Fibroblast of skin of scalp (primary cell): ENCODE results near the gene PCGF3. TPM values are rescaled to one million over a fixed set of nuclear protein-coding genes. Genes with fewer than 3 reads are reported as not detected.

ENCODE experiments used
- DNase-seq: peaks from one replicate; pipeline ENCODE4 v3.0.0-alpha.2; 2013
- polyA plus RNA-seq, 2 experiments: library from polyadenylated mRNA; unstranded; fragments of 120-200 nt; gene quantifications; one replicate each; pipeline ENCODE4 v1.2.1, GENCODE V29; 2013; ENCODE audit not compliant: insufficient read length in 2 of 2

Gene PCGF3, protein sequence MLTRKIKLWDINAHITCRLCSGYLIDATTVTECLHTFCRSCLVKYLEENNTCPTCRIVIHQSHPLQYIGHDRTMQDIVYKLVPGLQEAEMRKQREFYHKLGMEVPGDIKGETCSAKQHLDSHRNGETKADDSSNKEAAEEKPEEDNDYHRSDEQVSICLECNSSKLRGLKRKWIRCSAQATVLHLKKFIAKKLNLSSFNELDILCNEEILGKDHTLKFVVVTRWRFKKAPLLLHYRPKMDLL
- polyA plus RNA-seq (2013, experiment 1 of 2; ENCODE audit: insufficient read length): 38.8 TPM
- 37.1 TPM for polyA plus RNA-seq (2013, experiment 2 of 2; ENCODE audit: insufficient read length)

DNA sequence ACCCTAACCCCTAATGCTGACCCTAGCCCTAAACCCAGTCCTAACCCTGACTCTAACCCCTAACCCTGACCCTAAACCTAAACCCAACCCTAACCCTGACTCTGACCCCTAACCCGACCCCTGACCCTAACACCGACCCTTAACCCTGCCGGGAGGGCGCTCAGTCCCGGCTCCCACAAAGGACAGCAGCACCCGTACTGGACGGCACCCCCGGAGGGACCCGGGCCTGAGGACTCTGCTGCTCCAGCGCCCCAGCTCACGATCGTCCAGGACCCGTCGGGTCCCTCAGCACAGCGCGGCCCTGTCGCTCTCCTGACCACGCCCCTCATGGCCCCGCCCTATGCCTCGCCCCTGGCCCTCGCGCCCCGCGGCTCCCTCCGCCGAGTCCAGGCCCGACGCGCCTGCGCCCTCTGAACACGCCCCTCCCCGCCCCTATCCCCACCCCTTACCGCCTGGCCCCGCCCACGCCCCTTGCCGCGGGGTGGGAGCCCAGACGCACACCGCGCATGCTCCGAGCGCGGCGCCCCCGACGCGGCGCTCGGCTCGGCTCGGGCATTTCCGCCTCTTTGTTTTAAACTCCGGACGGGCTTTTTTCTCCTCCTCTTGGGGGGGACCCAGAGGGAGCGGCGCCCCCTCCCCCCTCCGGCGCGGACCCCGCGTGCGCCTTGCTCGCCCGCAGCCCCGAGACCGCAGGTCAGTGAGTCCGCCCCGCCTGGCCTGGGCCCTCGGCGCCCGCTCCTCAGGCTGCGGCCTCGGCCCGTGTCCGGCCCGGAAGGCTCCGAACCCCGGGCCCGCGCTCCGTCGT lies at the start of gene PCGF3:
Gene PCGF3 (plus strand): TSS at position 555 of the 805 bp plus-strand sequence. CDS start 27,849 bp downstream, outside the sequence.
- DNase-seq: peak; percentile 96

DNA sequence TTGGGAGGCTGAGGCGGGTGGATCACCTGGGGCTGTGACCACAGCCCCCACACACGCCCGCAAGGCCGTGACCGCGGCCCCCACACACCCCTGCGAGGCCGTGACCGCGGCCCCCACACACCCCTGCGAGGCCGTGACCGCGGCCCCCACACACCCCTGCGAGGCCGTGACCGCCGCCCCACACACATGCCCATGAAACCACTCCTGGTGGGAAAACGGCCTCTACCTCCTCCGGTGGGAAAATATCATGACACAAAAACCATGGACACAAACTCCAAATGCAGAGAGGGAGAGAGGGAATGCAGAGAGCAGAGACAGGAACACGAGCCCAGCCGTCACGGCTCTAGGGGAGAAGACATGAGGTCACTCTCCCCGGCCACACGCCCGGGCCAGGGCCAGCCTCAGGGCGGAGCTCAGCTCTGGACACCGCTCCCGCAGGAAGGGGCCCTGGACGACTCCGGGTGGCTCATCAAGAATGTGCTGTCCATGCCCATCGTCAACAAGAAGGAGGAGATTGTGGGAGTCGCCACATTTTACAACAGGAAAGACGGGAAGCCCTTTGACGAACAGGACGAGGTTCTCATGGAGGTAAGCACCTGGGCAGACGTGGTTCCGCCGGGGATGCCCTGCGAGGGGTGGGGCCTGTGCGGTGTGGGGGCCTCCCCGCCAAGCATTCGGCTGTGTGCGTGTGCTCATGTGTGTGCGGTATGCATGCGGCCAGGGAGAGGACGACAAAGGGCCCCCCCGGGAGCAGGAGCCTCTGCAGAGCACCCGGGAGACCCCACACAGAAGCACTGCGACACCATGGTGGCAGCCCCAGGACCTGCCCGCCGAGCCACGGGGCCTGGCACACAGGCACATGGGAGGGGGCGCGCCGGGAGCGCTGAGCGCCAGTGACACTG lies 48.9 kb upstream of the PCGF3 start:
- DNase-seq: no peak

DNA sequence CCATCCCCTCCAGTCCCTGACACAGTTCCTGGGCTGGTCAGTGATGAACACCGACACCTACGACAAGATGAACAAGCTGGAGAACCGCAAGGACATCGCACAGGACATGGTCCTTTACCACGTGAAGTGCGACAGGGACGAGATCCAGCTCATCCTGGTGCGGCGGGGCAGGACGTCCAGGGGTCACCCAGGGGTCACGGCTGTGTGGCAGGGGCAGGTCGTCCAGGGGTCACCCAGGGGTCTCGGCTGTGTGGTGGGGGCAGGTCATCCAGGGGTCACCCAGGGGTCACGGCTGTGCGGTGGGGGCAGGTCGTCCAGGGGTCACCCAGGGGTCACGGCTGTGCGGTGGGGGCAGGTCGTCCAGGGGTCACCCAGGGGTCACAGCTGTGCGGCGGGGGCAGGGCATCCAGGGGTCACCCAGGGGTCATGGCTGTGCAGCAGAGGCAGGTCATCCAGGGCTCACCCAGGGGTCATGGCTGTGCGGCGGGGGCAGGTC lies 48.2 kb upstream of the PCGF3 start:
- DNase-seq: no peak

DNA sequence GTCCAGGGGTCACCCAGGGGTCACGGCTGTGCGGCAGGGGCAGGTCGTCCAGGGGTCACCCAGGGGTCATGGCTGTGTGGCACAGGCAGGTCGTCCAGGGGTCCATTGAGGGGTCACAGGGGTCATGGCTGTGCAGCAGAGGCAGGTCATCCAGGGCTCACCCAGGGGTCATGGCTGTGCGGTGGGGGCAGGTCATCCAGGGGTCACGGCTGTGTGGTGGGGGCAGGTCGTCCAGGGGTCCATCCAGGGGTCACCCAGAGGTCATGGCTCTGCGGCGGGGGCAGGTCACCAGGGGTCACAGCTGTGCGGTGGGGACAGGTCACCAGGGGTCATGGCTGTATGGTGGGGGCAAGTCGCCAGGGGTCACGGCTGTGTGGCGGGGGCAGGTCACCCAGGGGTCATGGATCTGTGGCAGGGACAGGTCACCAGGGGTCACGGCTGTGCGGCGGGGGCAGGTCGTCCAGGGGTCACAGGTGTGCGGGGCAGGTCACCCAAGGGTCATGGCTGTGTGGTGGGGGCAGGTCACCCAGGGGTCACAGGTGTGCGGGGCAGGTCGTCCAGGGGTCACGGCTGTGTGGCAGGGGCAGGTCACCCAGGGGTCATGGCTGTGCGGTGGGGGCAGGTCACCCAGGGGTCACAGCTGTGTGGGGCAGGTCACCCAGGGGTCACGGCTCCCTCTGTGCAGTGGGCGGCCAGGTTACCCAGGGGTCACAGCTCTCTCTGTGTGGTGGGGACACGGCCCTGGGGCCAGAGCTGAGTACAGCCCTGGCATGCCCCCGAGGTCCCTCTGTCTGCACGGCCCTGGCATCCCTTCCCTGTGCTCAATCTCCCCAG lies 47.6 kb upstream of the PCGF3 start:
- no peak for DNase-seq

DNA sequence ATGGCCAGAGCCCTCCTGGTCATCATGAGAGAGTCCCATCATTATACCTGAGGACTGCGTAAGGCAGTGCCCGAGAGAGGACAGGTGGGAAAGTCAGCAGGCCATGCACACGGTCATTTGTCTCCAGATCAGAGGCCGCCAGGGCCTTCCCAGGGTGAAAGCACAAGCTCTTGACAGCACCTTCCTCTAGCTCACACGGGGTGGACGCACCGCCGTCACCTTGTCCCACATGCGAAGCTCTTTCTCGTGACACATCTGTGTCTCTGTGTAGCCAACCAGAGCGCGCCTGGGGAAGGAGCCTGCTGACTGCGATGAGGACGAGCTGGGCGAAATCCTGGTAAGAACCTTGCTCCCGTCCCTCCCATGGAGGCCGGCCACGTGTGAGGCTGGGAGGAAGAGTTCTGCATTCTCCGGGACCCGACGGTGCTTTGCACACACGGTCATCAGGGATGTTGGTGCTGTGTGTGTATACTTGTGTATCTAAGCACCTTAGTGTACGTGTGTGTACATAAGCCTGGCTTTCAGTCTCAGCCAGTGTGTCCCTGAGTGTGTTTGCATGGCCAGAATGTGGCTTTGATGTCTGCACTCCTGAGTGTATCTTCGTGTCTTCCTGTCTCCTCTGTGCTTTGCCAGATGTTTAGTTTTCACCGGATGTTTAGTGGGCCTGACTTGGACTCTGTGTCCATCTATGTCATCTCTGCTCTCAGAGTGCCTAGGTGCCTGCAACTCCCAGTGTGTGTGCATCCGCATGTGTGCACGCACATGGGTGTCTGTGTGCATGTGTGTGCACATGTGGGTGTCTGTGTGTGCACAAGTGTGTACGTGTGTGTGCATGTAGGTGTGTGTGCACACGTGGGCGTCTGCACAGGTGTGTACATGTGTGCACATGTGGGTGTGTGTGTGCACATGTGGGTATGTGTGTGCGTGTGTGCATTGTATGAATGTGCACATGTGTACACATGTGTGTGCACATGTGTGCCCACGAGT lies 46.7 kb upstream of the PCGF3 start:
- DNase-seq: no peak

DNA sequence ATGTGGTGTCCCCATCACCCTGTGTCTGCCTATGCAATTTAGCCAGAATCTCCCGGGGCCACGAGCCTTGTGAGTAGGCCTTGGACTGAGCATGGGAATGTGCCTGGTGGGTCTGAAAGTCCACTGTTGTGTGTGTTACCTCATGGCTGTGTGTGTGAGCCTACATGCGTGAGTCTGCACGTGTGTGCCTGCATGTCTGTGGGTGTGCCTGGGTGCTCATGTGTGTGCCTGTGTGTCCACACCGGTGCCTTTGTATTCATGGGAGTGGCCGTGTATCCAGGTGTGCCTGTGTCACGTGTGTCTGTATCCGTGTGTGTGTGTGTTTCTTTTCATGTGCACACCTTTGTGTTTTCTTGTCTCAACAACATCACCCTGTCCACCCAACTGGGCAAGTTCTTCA lies 45.8 kb upstream of the PCGF3 start:
- DNase-seq: no peak

DNA sequence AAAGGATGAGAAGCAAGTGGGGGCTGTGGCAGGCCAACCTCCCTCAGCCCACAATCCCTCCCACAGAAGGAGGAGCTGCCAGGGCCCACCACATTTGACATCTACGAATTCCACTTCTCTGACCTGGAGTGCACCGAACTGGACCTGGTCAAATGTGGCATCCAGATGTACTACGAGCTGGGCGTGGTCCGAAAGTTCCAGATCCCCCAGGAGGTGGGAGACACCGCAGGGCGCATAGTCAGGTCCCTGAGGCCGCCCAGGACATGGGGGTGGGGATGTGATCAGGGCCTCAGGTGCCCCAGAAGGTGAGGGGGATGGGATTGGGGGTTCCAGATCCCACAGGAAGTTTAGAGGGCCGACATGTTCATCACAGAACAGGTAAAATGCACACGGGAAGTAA lies 45.2 kb upstream of the PCGF3 start:
- DNase-seq: no peak

DNA sequence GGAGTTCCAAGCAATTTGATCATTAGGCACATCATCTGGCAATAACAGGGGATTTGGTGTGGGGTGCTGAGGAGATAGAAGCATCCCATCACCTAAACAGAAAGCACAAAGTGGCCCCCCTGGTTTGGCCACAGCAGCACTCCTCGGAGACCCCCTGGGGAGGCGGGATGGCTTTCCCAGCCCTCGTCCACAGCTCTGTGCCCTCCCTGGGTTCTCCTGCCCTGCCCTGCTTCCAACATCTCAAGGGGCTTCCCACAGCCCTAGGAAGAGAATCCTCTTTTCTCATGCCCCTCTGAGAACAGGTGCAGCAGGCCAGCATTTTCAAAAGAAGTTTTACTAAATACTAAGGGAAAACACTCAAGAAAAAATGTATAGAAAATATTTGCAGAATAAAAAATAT lies 44.4 kb upstream of the PCGF3 start:
- no peak for DNase-seq

DNA sequence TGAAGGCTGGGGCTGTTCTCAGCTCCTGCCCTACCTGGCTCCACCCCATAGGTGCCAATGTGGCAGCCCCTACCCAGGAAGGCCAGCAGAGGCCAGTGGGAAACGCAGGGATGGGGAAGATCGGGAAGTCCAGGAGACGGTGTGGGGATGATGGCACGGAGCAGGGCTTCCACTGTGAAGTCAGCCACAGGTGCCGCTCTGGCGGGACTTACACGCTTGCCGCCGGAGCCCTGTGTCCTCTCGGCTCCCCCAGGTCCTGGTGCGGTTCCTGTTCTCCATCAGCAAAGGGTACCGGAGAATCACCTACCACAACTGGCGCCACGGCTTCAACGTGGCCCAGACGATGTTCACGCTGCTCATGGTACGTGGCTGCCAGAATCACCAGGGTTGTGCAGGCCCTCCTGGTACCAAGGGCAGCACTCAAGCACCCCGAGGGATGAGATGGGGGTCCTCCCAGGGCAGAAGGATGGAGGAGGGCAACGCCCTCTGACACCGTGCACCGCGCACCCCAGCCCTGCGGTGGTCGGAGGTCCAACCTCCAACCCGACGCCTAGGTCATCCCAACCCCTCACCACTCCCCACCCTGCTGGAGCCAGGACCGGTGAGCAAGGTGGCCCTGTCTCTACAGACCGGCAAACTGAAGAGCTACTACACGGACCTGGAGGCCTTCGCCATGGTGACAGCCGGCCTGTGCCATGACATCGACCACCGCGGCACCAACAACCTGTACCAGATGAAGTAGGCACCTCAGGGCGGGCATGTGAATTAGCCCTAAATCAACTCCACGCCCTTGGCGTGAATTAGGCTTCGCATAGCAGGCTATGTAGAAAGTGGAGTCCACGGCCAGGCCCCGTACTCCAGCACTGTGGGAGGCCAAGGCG lies 43.5 kb upstream of the PCGF3 start:
- no peak for DNase-seq

DNA sequence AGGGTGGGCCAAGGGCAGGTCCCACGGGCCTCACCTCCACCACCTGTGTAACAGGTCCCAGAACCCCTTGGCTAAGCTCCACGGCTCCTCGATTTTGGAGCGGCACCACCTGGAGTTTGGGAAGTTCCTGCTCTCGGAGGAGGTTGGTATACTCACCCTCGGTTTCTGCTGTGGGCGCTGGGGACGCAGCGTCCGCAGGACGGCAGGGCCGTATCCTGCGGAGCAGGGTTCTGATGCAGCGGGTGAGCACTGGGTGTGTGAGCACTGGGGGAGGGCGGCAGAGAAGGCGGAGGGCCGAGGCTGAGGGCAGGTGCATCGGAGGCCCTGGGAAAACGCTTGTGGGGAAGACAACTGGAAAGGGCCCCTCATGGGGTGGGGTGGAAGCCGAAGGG lies 42.6 kb upstream of the PCGF3 start:
- DNase-seq: no peak

DNA sequence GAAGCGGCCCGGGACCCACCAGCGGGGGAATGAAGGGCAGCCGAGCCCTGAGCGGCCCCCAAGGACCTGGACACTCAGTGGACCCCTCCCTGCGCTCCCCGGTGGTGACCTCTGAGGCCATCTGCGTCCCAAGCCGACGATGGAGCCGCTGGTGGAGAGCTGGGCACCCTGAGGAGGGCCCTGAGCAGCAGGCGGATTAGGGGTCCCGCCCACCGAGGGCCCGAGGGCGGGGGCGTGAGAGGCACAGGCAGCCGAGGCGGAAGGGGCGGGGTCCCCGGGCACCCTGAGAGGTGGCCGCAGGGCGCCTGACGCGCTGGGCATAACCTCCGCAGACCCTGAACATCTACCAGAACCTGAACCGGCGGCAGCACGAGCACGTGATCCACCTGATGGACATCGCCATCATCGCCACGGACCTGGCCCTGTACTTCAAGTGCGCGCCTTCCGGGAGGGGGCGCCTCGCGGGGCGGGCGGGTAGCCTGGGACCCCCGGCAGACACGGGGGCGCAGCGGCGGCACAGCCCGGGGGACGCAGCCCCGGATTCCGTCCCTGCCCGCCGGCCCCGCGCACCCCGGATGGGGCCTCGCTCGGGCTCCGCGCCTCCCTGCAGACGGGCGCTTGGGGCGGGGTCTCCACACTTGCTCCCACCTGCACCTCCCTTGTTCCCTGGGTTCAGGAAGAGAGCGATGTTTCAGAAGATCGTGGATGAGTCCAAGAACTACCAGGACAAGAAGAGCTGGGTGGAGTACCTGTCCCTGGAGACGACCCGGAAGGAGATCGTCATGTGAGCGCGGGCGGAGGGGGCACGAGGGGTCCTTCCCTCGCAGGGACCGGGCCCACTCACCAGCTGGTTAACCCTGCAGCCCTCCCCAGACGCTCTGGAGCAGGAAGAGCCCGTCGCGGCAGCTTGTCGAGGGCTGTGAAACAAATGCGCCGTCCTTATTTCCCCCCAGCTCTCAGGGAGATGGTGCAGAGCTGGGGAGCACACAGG lies 41.9 kb upstream of the PCGF3 start:
- DNase-seq: no peak

DNA sequence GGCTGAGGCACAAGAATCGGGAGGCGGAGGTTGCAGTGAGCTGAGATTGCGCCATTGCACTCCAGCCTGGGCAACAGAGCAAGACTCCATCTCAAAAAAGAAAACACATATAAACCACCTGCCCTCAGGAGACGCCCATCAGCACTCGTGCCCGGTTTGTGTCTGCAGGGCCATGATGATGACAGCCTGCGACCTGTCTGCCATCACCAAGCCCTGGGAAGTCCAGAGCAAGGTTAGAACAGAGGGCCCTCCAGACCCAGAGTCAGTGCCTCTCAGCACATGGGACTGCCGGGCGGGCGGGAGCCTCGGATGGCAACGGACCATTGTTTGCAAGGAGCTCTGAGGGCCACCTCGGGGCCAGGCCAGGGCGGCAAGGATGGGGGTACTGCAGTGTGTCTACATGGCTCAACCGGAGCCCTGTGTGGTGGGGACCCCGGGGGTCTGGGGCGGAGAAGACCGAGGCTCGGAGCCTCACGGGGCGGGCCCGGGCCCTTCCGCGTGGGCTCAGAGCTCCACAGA lies 40.9 kb upstream of the PCGF3 start:
- no peak for DNase-seq

DNA sequence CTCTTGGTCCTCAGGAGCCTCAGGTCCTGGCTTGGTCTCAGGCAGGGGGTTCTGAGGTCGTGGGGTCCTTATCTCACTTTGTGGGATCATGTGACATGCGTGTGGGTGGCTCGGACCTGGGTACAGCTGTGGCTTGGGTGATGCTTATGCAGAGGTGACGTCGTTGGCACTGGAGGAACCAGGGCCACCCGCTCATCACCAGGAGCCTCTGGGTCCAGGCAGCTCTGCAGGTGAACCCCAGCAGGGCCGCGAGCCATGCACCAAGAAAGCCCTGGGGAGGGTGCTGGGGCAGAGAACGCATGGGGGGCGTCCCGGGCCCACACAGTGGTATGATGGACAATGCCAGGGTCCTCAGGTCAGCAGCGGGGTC lies 40.3 kb upstream of the PCGF3 start:
- no peak for DNase-seq

DNA sequence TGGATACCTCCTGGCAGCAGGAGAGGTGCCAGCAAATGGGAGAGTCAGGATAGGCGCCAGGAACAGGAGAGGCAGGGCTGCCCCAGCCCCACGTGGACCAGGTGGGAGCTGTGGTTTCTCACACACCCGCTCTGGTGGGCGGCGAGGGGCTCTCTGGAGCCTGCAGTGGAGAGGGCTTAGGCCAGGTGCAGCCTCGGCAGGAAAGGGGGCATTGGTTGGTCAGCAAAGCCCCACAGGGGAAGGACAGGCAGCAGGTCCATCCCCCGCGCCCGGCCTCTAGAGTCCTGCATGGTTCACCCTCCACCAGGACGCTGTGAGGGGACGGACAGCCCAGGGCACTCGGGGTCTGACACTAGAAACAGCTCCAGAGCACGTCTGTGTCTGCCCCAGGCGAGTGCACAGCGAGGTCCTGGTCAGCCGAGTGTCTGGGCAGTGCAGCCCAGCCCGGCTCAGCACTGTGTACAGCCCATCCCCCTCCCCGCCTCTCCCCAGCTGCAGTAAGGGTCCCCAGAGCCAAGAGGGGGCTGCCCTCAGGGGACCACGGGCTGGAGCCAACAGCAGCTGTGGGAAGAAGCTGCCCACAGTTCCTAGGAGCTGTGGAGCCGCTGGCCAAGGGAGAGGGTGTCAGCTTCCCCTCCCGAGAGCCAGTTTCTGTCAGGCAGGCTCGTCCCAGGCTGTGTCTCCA lies 39.7 kb upstream of the PCGF3 start:
- no peak for DNase-seq

DNA sequence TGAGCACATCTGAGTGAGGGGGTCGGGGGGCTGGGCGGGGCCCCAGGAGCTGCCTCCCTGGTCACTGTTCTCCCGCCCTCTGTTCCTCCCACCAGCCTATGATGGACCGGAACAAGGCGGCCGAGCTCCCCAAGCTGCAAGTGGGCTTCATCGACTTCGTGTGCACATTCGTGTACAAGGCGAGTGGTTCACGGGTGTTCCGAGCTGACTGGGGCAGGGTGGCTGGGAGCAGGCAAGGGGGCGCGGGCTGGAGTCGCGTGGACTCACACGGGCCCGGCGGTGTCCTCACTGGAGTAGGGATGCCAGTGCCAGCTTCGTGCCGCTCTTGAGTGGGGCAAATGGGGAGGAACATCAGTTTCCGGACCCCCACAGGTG lies 39.2 kb upstream of the PCGF3 start:
- DNase-seq: no peak

DNA sequence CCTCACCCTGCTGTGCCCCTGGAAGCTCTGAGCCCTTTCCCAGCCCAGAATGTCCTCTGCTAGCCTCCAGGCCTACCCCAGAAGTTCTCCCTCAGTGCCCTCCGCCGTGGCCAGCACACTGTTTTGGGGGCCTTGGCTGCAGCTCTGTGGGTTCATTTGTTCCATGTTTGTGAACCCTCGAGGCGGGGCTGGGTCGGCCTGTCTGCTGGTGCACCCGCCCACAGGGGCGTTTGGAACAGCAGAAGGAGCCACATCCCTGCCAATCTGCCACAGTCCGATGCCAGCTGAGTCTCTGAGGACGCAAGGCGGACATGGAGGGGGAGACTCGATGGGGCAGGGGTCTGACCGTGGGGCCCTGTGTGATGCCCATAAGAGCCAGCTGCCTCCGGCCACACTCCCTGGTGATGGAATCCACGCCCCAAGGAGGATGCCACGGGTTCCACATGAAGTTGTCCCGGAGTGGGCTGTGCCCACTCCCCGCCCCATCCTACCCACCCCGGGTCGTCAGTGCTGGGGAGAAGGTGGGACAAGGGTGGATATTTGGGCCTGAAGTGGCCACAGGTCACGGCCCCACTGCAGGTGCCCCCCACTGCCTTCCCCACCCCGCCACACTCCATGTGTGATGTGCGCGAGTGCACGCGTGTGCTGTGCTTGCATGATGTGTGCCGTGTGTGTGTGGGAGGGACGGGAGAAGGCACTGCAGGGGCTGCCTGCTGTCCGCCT lies 38.6 kb upstream of the PCGF3 start:
- no peak for DNase-seq

DNA sequence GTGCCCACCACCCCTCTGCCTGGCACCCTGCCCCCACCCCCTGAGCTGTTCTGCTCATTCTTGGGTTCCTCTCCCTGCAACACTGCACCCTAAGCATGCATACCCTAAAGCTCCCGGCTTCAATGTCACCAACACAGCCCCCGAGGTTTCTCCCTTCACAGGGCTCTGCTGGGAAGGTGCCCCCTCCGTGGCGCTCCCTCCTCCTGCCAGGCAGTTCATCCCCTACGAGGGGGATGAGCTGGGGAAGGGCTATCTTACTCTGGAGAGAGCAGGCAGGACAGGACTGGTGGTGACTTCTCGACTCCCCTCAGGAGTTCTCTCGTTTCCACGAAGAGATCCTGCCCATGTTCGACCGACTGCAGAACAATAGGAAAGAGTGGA lies 38.1 kb upstream of the PCGF3 start:
- no peak for DNase-seq
